ENCODE measurements around the gene ELOVL3.
A peak's percentile ranks its signal among the peaks of the same experiment; 100 is the strongest.
"Not testable (repeated sequence)": the region's sequence is repeated elsewhere in the genome, so short reads cannot be mapped to it uniquely, and the experiment has no call there.

Gene ELOVL3

GRCh38 chr10:102225646-102226541 is at the start of gene ELOVL3:
Gene ELOVL3, plus strand, starts transcription at chr10:102226299. Its CDS starts 250 bp downstream, at chr10:102226549.
- peak; percentile 94 for DNase-seq

- DNase-seq = no peak
Measured at GRCh38 chr10:102184606-102185005, 41.5 kb upstream of the ELOVL3 start.

- DNase-seq = no peak
Measured at GRCh38 chr10:102185272-102185671, 40.8 kb upstream of the ELOVL3 start.

- DNase-seq = peak; percentile 74
Measured at GRCh38 chr10:102185811-102186527, 40.1 kb upstream of the ELOVL3 start.

- no peak for DNase-seq
Measured at GRCh38 chr10:102188298-102188940, 37.7 kb upstream of the ELOVL3 start.

GRCh38 chr10:102188941-102189898 is 36.9 kb upstream of the ELOVL3 start:
- not testable (repeated sequence) for DNase-seq

- DNase-seq = no peak
Measured at GRCh38 chr10:102191956-102192355, 34.1 kb upstream of the ELOVL3 start.

GRCh38 chr10:102195296-102195870 is 30.7 kb upstream of the ELOVL3 start:
- no peak for DNase-seq

GRCh38 chr10:102196893-102197292 is 29.2 kb upstream of the ELOVL3 start:
- no peak for DNase-seq

GRCh38 chr10:102198027-102198426 is 28.1 kb upstream of the ELOVL3 start:
- DNase-seq = no peak

GRCh38 chr10:102200751-102201640 is 25.1 kb upstream of the ELOVL3 start:
- no peak for DNase-seq

- no peak for DNase-seq
Measured at GRCh38 chr10:102202386-102202785, 23.7 kb upstream of the ELOVL3 start.

- no peak for DNase-seq
Measured at GRCh38 chr10:102208311-102209035, 17.6 kb upstream of the ELOVL3 start.

GRCh38 chr10:102211615-102212299 is 14.3 kb upstream of the ELOVL3 start:
- no peak for DNase-seq

- not testable (repeated sequence) for DNase-seq
Measured at GRCh38 chr10:102213599-102213998, 12.5 kb upstream of the ELOVL3 start.

- DNase-seq = no peak
Measured at GRCh38 chr10:102219370-102219769, 6.7 kb upstream of the ELOVL3 start.

- peak; percentile 44 for DNase-seq
Measured at GRCh38 chr10:102220612-102221011, 5.5 kb upstream of the ELOVL3 start.

GRCh38 chr10:102222797-102223196 is 3.3 kb upstream of the ELOVL3 start:
- no peak for DNase-seq

GRCh38 chr10:102226542-102226870 is 407 bp downstream of the ELOVL3 start:
- DNase-seq = no peak

- no peak for DNase-seq
Measured at GRCh38 chr10:102227050-102227449, 951 bp downstream of the ELOVL3 start.

Measured in NCI-H82 (cell line).